Keratinocyte (primary cell): Measurements from ENCODE around the gene MAP3K20. TPM values are rescaled to one million over a fixed set of nuclear protein-coding genes. Genes with fewer than 3 reads are reported as not detected.

Experiments used
- DNase-seq: peaks from one replicate; pipeline ENCODE4 v3.0.0-alpha.2; 2011; ENCODE audit warnings: low read depth, missing footprints, low spot score
- FAIRE-seq: peaks from 2 replicates; lab custom pipeline; 2011; peaks lifted over from hg19 to GRCh38; lab: Jason Lieb, UNC
- H2AFZ ChIP-seq: 2 replicates; pipeline ENCODE4 v1.6.0; 2012; ENCODE audit warnings: low read length, control low read depth, inconsistent platforms; ENCODE audit not compliant: control insufficient read depth
- H3K27ac ChIP-seq: 2 replicates; pipeline ENCODE4 v1.5.1; 2011; ENCODE audit warnings: low read length; ENCODE audit not compliant: control insufficient read depth, insufficient read depth
- H3K27me3 ChIP-seq: 3 replicates; pipeline ENCODE4 v1.6.0; 2011; ENCODE audit warnings: low read length; ENCODE audit not compliant: control insufficient read depth, insufficient read depth; ENCODE audit errors: extremely low read depth
- H3K36me3 ChIP-seq, 2 experiments: 2 replicates in 1 of 2; 3 replicates in 1 of 2; pipeline ENCODE4 v1.5.1; 2011; ENCODE audit warnings: low read length in 2 of 2, mild to moderate bottlenecking in 1 of 2; ENCODE audit not compliant: control insufficient read depth in 2 of 2, insufficient read depth in 2 of 2; ENCODE audit errors: extremely low read depth in 1 of 2
- H3K4me1 ChIP-seq: 3 replicates; pipeline ENCODE4 v1.5.1; 2011; ENCODE audit warnings: low read length; ENCODE audit not compliant: control insufficient read depth, insufficient read depth; ENCODE audit errors: extremely low read depth
- H3K4me2 ChIP-seq: 3 replicates; pipeline ENCODE4 v1.6.0; 2011; ENCODE audit warnings: low read depth, low read length; ENCODE audit not compliant: control insufficient read depth, insufficient read depth; ENCODE audit errors: extremely low read depth
- H3K4me3 ChIP-seq, 3 experiments: fragments of 200-600 bp in 1 of 3; sonication (generic) in 1 of 3; 2 replicates in 2 of 3; 3 replicates in 1 of 3; pipeline ENCODE4 v1.5.1; 2011 to 2016; ENCODE audit warnings: low read length in 3 of 3, mild to moderate bottlenecking in 3 of 3, control low read depth in 2 of 3, inconsistent platforms in 1 of 3, low read depth in 1 of 3, mixed read lengths in 1 of 3, mixed run types in 1 of 3, moderate library complexity in 1 of 3; ENCODE audit not compliant: control insufficient read depth in 2 of 3, insufficient read depth in 2 of 3; ENCODE audit errors: extremely low read depth in 1 of 3
- H3K79me2 ChIP-seq: 2 replicates; pipeline ENCODE4 v1.6.0; 2012; ENCODE audit warnings: low read length; ENCODE audit not compliant: control insufficient read depth, insufficient read depth
- H3K9ac ChIP-seq: 3 replicates; pipeline ENCODE4 v1.6.0; 2011; ENCODE audit warnings: low read length; ENCODE audit not compliant: control insufficient read depth, insufficient read depth; ENCODE audit errors: extremely low read depth
- H3K9me1 ChIP-seq: 3 replicates; pipeline ENCODE4 v1.6.0; 2011; ENCODE audit warnings: low read length; ENCODE audit not compliant: control insufficient read depth, insufficient read depth; ENCODE audit errors: extremely low read depth
- H3K9me3 ChIP-seq: 2 replicates; pipeline ENCODE4 v1.5.1; 2012; ENCODE audit warnings: low read depth, low read length; ENCODE audit not compliant: control insufficient read depth
- H4K20me1 ChIP-seq: 3 replicates; pipeline ENCODE4 v1.6.0; 2011; ENCODE audit warnings: low read length; ENCODE audit not compliant: control insufficient read depth, insufficient read depth; ENCODE audit errors: extremely low read depth
- CTCF ChIP-seq, 3 experiments: IDR thresholded peaks in 1 of 3; conservative IDR thresholded peaks in 1 of 3; optimal IDR thresholded peaks in 1 of 3; 2 replicates in 2 of 3; 3 replicates in 1 of 3; pipeline versions ENCODE3 to v1.5.1; 2011; ENCODE audit warnings: low read length in 3 of 3, mild to moderate bottlenecking in 3 of 3, moderate library complexity in 2 of 3, control low read depth in 1 of 3, inconsistent platforms in 1 of 3; ENCODE audit not compliant: insufficient read depth in 2 of 3; ENCODE audit errors: extremely low read depth in 1 of 3
- EZH2 ChIP-seq: IDR thresholded peaks from one replicate; pipeline ENCODE4 v1.6.1; 2012; ENCODE audit warnings: inconsistent platforms, mild to moderate bottlenecking, low read length, moderate library complexity
- dilution Hi-C: fragments of 300-500 bp; cut with MboI; formaldehyde crosslinking; loops from one replicate; pipeline ENCODE4 v1.7.0; 2020; ENCODE audit warnings: low sequenced_read_pairs; ENCODE audit not compliant: extremely low pct_ligation_motif_present
- polyA plus RNA-seq, 5 experiments: library from polyadenylated mRNA; depleted of rRNA in 3 of 5; stranded (reverse) in 3 of 5; stranded (forward) in 1 of 5; unstranded in 1 of 5; fragments of >200 nt; gene quantifications; 1 replicate in 1 of 5; 2 replicates in 3 of 5; 3 replicates in 1 of 5; pipeline versions ENCODE4 v1.2.1 to v1.2.3, GENCODE V29; 2011 to 2012; ENCODE audit warnings: missing spikeins in 2 of 5, low read depth in 1 of 5, low replicate concordance in 1 of 5

The MAP3K20 gene
- polyA plus RNA-seq, 1 donor (not counting 4 experiments of a cell fraction or from before 2014, with no cell fraction given) = 31.7 TPM

- Histone ChIP-seq H3K79me2 (no peaks in the 10 kb centered on the region), H3K4me1 (peaks cover 9% of the 10 kb centered on the region), H3K27me3 (no peaks in the 10 kb centered on the region), H3K9me3 (no peaks in the 10 kb centered on the region), H3K9me1 (no peaks in the 10 kb centered on the region), H4K20me1 (no peaks in the 10 kb centered on the region), H3K4me3 (no peak overlapping the region), H3K9ac (no peak overlapping the region), H3K36me3 (peaks cover 0 to 5% of the 10 kb centered on the region in 2 experiments), H2AFZ (no peak overlapping the region), H3K27ac (no peak overlapping the region), H3K4me2 (no peak overlapping the region)
- no peak for DNase-seq
- dilution Hi-C loops = no loop called here
- no peak for FAIRE-seq
- TF ChIP-seq CTCF (optimal IDR thresholded peaks at IDR 0.05 in 1 of 3, IDR thresholded peaks at IDR 0.05 in 1 of 3, conservative IDR thresholded peaks at IDR 0.05 in 1 of 3; ENCODE audit: extremely low read depth in 1 of 3, insufficient read depth in 2 of 3, low read length in 3 of 3) (no peak), EZH2 (no peak)
These were observed 195.5 kb downstream of the MAP3K20 start for GRCh38 chr2:173271135-173271534.

- no peak for DNase-seq
- TF ChIP-seq EZH2 (no peak), CTCF (optimal IDR thresholded peaks at IDR 0.05 in 1 of 3, IDR thresholded peaks at IDR 0.05 in 1 of 3, conservative IDR thresholded peaks at IDR 0.05 in 1 of 3; ENCODE audit: extremely low read depth in 1 of 3, insufficient read depth in 2 of 3, low read length in 3 of 3) (no peak)
- Histone ChIP-seq H3K4me1 (peaks cover 9% of the 10 kb centered on the region), H2AFZ (no peak overlapping the region), H3K4me3 (no peak overlapping the region), H3K9me3 (no peaks in the 10 kb centered on the region), H3K79me2 (no peaks in the 10 kb centered on the region), H3K9me1 (no peaks in the 10 kb centered on the region), H3K27ac (no peak overlapping the region), H3K4me2 (peak overlapping the region; percentile 1), H3K9ac (no peak overlapping the region), H3K27me3 (no peaks in the 10 kb centered on the region), H3K36me3 (no peaks in the 10 kb centered on the region), H4K20me1 (no peaks in the 10 kb centered on the region)
- FAIRE-seq = peak; percentile 69
- dilution Hi-C loops = no loop called here
These were observed 196.2 kb downstream of the MAP3K20 start for GRCh38 chr2:173271825-173272224.
